ENCODE data around the gene RBX1. TPM values are rescaled to one million over a fixed set of nuclear protein-coding genes. Genes with fewer than 3 reads are reported as not detected.

The RBX1 gene
- total RNA-seq, 4 donors from 2014 or later = 30.2 to 42.4 (median 39.2) TPM

GRCh38 chr22:40979198-40979597 is 28.0 kb downstream of the RBX1 start:
- Histone ChIP-seq H3K9me3 (no peaks in the 10 kb centered on the region), H3K36me3 (no peaks in the 10 kb centered on the region), H3K4me3 (no peak overlapping the region), H3K27me3 (no peaks in the 10 kb centered on the region), H3K4me1 (peaks cover 3% of the 10 kb centered on the region), H3K27ac (no peak overlapping the region)
- no peak for TF ChIP-seq POLR2AphosphoS5 (IDR thresholded peaks at IDR 0.05)
- TF ChIP-seq POLR2A (IDR thresholded peaks at IDR 0.05) = no peak
- no peak for TF ChIP-seq EP300 (IDR thresholded peaks at IDR 0.05)
- TF ChIP-seq CTCF (IDR thresholded peaks at IDR 0.05) = no peak
- WGBS = 93% methylated on average over 7 of the region's 7 CpGs
- no peak for DNase-seq (ENCODE audit: low spot score in 2 of 2)

- Histone ChIP-seq H3K27ac (no peak overlapping the region), H3K4me1 (peaks cover 3% of the 10 kb centered on the region), H3K9me3 (no peaks in the 10 kb centered on the region), H3K36me3 (no peaks in the 10 kb centered on the region), H3K4me3 (no peak overlapping the region), H3K27me3 (no peaks in the 10 kb centered on the region)
- DNase-seq (ENCODE audit: low spot score in 2 of 2) = no peak
- 84% methylated on average over 8 of the region's 8 CpGs for WGBS
- no peak for TF ChIP-seq POLR2AphosphoS5 (IDR thresholded peaks at IDR 0.05)
- no peak for TF ChIP-seq POLR2A (IDR thresholded peaks at IDR 0.05)
- no peak for TF ChIP-seq EP300 (IDR thresholded peaks at IDR 0.05)
- TF ChIP-seq CTCF (IDR thresholded peaks at IDR 0.05) = no peak
Measured at GRCh38 chr22:40979871-40980270, 28.7 kb downstream of the RBX1 start.

GRCh38 chr22:40982482-40983385 is 31.6 kb downstream of the RBX1 start:
- no peaks in the 10 kb centered on the region for H3K27me3 ChIP-seq
- TF ChIP-seq CTCF (IDR thresholded peaks at IDR 0.05) (no peak), POLR2AphosphoS5 (IDR thresholded peaks at IDR 0.05) (no peak), EP300 (IDR thresholded peaks at IDR 0.05) (no peak), POLR2A (IDR thresholded peaks at IDR 0.05) (no peak)
- H3K4me3 ChIP-seq = no peak overlapping the region
- WGBS = 87% methylated on average over 21 of the region's 21 CpGs
- H3K4me1 ChIP-seq = no peaks in the 10 kb centered on the region
- DNase-seq (ENCODE audit: low spot score in 2 of 2) = no peak
- no peaks in the 10 kb centered on the region for H3K9me3 ChIP-seq
- H3K27ac ChIP-seq = no peak overlapping the region
- no peaks in the 10 kb centered on the region for H3K36me3 ChIP-seq

GRCh38 chr22:40991298-40991697 is 40.1 kb downstream of the RBX1 start:
- H3K36me3 ChIP-seq = no peaks in the 10 kb centered on the region
- no peak for DNase-seq (ENCODE audit: low spot score in 2 of 2)
- WGBS = 85% methylated on average over 9 of the region's 9 CpGs
- no peak for TF ChIP-seq EP300 (IDR thresholded peaks at IDR 0.05)
- TF ChIP-seq POLR2A (IDR thresholded peaks at IDR 0.05) = no peak
- no peak for TF ChIP-seq CTCF (IDR thresholded peaks at IDR 0.05)
- no peak for TF ChIP-seq POLR2AphosphoS5 (IDR thresholded peaks at IDR 0.05)
- no peaks in the 10 kb centered on the region for H3K9me3 ChIP-seq
- H3K4me3 ChIP-seq = no peak overlapping the region
- peaks cover 12% of the 10 kb centered on the region for H3K27me3 ChIP-seq
- no peaks in the 10 kb centered on the region for H3K4me1 ChIP-seq
- no peak overlapping the region for H3K27ac ChIP-seq

- peaks cover 12% of the 10 kb centered on the region for H3K27me3 ChIP-seq
- TF ChIP-seq CTCF (IDR thresholded peaks at IDR 0.05) (no peak), EP300 (IDR thresholded peaks at IDR 0.05) (no peak), POLR2AphosphoS5 (IDR thresholded peaks at IDR 0.05) (no peak), POLR2A (IDR thresholded peaks at IDR 0.05) (no peak)
- H3K36me3 ChIP-seq = no peaks in the 10 kb centered on the region
- H3K9me3 ChIP-seq = no peaks in the 10 kb centered on the region
- no peaks in the 10 kb centered on the region for H3K4me1 ChIP-seq
- no peak overlapping the region for H3K4me3 ChIP-seq
- no peak overlapping the region for H3K27ac ChIP-seq
- 89% methylated on average over 4 of the region's 4 CpGs for WGBS
- no peak for DNase-seq (ENCODE audit: low spot score in 2 of 2)
Measured at GRCh38 chr22:40995821-40996220, 44.6 kb downstream of the RBX1 start.

Measured in suprapubic skin (tissue), 4 donors.